ENCODE data around the gene NCKIPSD.

NCKIPSD gene

DNA sequence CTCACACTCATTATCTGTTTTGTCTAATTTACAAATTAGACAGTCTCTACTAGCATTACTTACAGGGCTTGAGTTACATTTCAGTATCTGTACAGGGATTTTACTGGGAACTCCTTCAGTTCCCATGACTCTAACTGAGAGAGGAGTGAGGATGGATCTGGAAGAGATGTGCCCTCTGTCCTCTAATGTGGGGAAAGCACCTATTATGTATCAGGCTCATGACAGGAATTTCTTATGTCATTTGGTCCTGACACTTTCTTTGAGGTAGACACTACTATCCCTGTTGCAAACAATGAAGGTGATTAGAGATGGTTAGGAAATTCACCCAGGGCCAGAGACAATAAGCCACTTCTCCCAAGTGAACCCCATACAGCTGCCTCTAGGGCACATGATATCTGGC, 10.9 kb upstream of the NCKIPSD start:
- peaks cover 53% of the 10 kb centered on the region for H3K36me3 ChIP-seq
- TF ChIP-seq, protein P1, sequence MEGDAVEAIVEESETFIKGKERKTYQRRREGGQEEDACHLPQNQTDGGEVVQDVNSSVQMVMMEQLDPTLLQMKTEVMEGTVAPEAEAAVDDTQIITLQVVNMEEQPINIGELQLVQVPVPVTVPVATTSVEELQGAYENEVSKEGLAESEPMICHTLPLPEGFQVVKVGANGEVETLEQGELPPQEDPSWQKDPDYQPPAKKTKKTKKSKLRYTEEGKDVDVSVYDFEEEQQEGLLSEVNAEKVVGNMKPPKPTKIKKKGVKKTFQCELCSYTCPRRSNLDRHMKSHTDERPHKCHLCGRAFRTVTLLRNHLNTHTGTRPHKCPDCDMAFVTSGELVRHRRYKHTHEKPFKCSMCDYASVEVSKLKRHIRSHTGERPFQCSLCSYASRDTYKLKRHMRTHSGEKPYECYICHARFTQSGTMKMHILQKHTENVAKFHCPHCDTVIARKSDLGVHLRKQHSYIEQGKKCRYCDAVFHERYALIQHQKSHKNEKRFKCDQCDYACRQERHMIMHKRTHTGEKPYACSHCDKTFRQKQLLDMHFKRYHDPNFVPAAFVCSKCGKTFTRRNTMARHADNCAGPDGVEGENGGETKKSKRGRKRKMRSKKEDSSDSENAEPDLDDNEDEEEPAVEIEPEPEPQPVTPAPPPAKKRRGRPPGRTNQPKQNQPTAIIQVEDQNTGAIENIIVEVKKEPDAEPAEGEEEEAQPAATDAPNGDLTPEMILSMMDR (IDR thresholded peaks at IDR 0.05; ENCODE audit: low read depth, low read length), result no peak
- H3K9me3 ChIP-seq, result no peaks in the 10 kb centered on the region
- H3K4me1 ChIP-seq, result no peaks in the 10 kb centered on the region
- no peaks in the 10 kb centered on the region for H3K27me3 ChIP-seq
- DNase-seq, result no peak
- no peak overlapping the region for H3K4me3 ChIP-seq (ENCODE audit: low read depth, low read length)

DNA sequence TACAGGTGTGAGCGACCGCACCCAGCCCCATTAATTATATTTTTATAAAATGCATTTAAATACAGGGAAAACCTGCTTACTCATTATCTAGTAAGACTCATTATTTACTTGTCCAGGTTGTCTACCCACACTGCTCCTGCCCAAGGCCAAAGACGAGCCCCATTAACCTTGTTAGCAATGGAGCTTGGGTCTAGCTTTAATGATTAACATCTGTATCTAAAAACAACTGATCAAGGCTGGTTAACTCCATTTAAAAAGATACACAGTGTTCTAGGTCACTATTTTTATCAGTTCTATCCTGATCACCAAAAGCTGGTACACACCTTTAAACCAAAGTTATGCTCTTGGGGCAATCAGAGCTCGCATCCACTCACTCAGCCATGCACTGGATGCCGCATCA, 10.4 kb upstream of the NCKIPSD start:
- H3K4me3 ChIP-seq (ENCODE audit: low read depth, low read length), result no peak overlapping the region
- TF ChIP-seq, protein P1 (IDR thresholded peaks at IDR 0.05; ENCODE audit: low read depth, low read length), result no peak
- no peaks in the 10 kb centered on the region for H3K9me3 ChIP-seq
- peaks cover 57% of the 10 kb centered on the region for H3K36me3 ChIP-seq
- no peak for DNase-seq
- no peaks in the 10 kb centered on the region for H3K27me3 ChIP-seq
- H3K4me1 ChIP-seq, result no peaks in the 10 kb centered on the region

DNA sequence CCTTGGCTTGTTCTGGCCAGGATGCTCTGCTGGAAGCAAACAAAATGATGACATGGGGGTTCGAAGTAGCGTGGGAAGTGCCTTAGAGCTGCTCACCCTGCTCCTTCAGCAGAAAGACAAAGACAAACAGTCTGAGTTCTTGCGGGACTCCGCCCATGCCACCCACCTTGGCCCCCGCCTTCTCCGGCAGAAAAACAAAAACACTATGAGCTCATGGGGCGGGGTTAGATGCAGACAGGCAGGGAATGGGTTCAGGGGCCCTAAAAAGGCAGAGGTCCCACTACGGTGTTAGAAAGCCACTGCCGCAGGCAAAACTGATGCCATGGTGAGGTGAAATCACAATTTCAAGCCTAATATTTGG, 9.7 kb upstream of the NCKIPSD start:
- Histone ChIP-seq H3K4me1 (no peaks in the 10 kb centered on the region), H3K36me3 (peaks cover 61% of the 10 kb centered on the region), H3K27me3 (no peaks in the 10 kb centered on the region), H3K9me3 (no peaks in the 10 kb centered on the region), H3K4me3 (ENCODE audit: low read depth, low read length) (no peak overlapping the region)
- no peak for DNase-seq
- TF ChIP-seq, protein P1 (IDR thresholded peaks at IDR 0.05; ENCODE audit: low read depth, low read length), result no peak

DNA sequence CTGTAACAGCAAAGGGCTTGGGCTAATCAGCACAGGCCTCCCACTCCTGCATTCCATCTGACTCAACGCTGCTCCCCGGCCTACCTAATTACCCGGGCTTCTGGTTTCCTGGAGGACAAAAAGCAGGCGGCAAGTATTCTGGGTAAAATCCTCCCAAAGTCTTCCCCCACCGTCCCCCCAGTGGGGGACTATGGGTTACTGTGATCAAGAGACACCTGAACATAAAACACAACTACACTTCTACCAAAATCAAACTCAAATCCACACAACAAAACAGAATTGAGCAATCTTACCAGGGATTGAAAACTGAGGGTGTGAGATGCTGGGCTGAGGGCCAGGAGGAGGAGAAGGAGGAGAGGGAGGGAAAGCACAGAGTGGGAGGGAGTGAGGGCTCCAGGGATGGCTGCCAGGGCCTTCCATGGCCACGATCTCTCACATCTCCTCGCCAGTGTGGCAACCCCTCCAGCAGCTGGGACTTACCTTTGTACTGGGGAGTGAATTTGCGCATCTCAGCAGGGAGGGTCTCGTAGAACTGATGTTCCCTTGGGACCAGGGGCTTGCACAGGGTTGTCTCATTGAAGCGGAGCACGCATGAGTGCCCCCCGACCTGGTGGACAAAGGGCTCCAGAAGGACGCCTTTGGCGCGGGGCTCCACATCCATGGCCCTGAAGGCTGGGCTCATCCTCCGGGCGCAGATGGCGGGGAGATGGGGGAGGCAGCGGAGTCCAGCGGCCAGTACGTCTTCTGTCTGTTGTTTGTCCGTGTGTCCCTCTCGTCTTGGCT, 9.1 kb upstream of the NCKIPSD start:
- H3K4me1 ChIP-seq, result no peaks in the 10 kb centered on the region
- H3K36me3 ChIP-seq, result peaks cover 66% of the 10 kb centered on the region
- no peak for DNase-seq
- no peaks in the 10 kb centered on the region for H3K9me3 ChIP-seq
- no peak overlapping the region for H3K4me3 ChIP-seq (ENCODE audit: low read depth, low read length)
- TF ChIP-seq, protein P1 (IDR thresholded peaks at IDR 0.05; ENCODE audit: low read depth, low read length), result no peak
- H3K27me3 ChIP-seq, result no peaks in the 10 kb centered on the region

DNA sequence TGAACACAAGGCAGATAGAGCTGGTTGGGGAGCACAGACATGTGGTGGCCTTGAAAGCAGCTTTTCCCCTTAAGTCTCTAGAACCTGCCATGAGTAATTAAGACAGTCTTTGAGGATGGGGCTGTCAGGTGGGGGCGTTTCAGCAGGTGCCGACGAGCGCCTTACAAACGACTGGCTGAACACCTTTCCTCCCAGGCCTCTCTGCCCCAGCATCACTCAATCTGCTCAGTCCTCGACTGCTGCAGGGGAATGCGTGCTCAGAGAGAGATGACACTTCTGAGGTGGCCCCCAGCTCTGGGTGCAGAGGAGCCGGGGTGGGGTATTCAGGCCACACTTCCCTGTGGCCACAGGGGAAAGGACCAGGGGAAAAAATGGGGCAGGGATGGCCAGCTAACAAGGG, 8.1 kb upstream of the NCKIPSD start:
- Histone ChIP-seq H3K36me3 (peaks cover 69% of the 10 kb centered on the region), H3K4me1 (no peaks in the 10 kb centered on the region)

DNA sequence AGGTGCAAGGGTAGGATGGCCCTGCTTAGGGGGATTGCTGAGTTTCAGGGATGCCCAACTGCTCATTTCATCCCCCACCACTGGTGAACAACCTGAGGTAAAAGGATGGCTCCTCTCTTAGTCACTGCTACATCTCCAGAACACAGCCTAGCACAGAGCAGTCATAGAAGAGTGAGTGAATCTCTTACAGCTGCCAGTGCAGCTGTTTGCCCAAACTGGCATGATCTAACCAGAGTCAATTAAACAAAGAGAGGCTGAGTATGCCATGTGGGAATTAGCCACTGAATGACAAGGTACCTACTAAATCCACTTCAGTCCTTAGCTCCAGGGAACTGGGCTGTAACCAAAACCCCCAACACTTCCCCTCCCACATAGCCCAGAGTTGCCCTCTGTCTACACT, 6.8 kb upstream of the NCKIPSD start:
- no peaks in the 10 kb centered on the region for H3K9me3 ChIP-seq
- H3K36me3 ChIP-seq, result peaks cover 73% of the 10 kb centered on the region
- no peaks in the 10 kb centered on the region for H3K27me3 ChIP-seq
- TF ChIP-seq, protein P1 (IDR thresholded peaks at IDR 0.05; ENCODE audit: low read depth, low read length), result no peak
- no peaks in the 10 kb centered on the region for H3K4me1 ChIP-seq
- H3K4me3 ChIP-seq (ENCODE audit: low read depth, low read length), result no peak overlapping the region
- no peak for DNase-seq

More for the DNA sequence above, 8.1 kb upstream of the NCKIPSD start:
- Histone ChIP-seq H3K9me3 (no peaks in the 10 kb centered on the region), H3K27me3 (no peaks in the 10 kb centered on the region), H3K4me3 (ENCODE audit: low read depth, low read length) (no peak overlapping the region)
- TF ChIP-seq, protein P1 (IDR thresholded peaks at IDR 0.05; ENCODE audit: low read depth, low read length), result no peak
- DNase-seq, result no peak

All from BE2C (cell line).